Medulla oblongata (tissue), 1 donor: ENCODE results near the gene SLC9A5.

Experiments used
- DNase-seq: peaks from one replicate; pipeline ENCODE4 v3.0.0-alpha.2; 2015; ENCODE audit errors: extremely low spot score

SLC9A5 gene

GRCh38 chr16:67240506-67240905 is 8.3 kb upstream of the SLC9A5 start:
- DNase-seq, result no peak

GRCh38 chr16:67241008-67241900 is 7.5 kb upstream of the SLC9A5 start:
- no peak for DNase-seq

- no peak for DNase-seq
Observed at GRCh38 chr16:67242138-67242730, 6.5 kb upstream of the SLC9A5 start.

GRCh38 chr16:67243481-67243880 is 5.3 kb upstream of the SLC9A5 start:
- no peak for DNase-seq

GRCh38 chr16:67244387-67245185 is 4.2 kb upstream of the SLC9A5 start:
- peak; percentile 86 for DNase-seq

- DNase-seq, result no peak
Observed at GRCh38 chr16:67245186-67245585, 3.6 kb upstream of the SLC9A5 start.

GRCh38 chr16:67245674-67246080 is 3.1 kb upstream of the SLC9A5 start:
- peak; percentile 54 for DNase-seq

GRCh38 chr16:67246081-67246755 is 2.6 kb upstream of the SLC9A5 start:
- DNase-seq, result peak; percentile 66

- DNase-seq, result no peak
Observed at GRCh38 chr16:67246756-67247191, 2.0 kb upstream of the SLC9A5 start.

- DNase-seq, result peak; percentile 96
Observed at GRCh38 chr16:67247192-67248072, 1.3 kb upstream of the SLC9A5 start, which contains the start of gene FHOD1. Gene FHOD1, minus strand, starts transcription at chr16:67247481. Its CDS starts 71 bp downstream, at chr16:67247410.

- no peak for DNase-seq
Observed at GRCh38 chr16:67248073-67248400, 742 bp upstream of the SLC9A5 start.

- no peak for DNase-seq
Observed at GRCh38 chr16:67249178-67250044, 632 bp downstream of the SLC9A5 start.

- no peak for DNase-seq
Observed at GRCh38 chr16:67250045-67250327, 1.2 kb downstream of the SLC9A5 start.

GRCh38 chr16:67252609-67253497 is 4.1 kb downstream of the SLC9A5 start:
- DNase-seq, result peak; percentile 70

- DNase-seq, result no peak
Observed at GRCh38 chr16:67254801-67255552, 6.2 kb downstream of the SLC9A5 start.

GRCh38 chr16:67255553-67256221 is 6.9 kb downstream of the SLC9A5 start:
- no peak for DNase-seq

- DNase-seq, result no peak
Observed at GRCh38 chr16:67256701-67257230, 8.0 kb downstream of the SLC9A5 start.
